SK-N-SH treated with all-trans-retinoic acid at 6 μM for 48 hours (cell line): ENCODE measurements around the gene C9orf50.

ENCODE experiments used
- ARNTL ChIP-seq: fragments of 450-650 bp; formaldehyde crosslinking; IDR thresholded peaks from 2 replicates; pipeline ENCODE4 v1.5.0; 2020; ENCODE audit warnings: low read depth, mild to moderate bottlenecking, moderate library complexity, borderline replicate concordance
- CSDC2 ChIP-seq: fragments of 250-450 bp; sonication (Bioruptor Pico); IDR thresholded peaks from 2 replicates; pipeline ENCODE4 v1.5.0; 2020; ENCODE audit warnings: mild to moderate bottlenecking, moderate library complexity
- ISL1 ChIP-seq: fragments of 250-450 bp; sonication (Bioruptor Pico); IDR thresholded peaks from 2 replicates; pipeline ENCODE4 v2.1.2; 2022; ENCODE audit warnings: mild to moderate bottlenecking, moderate library complexity
- RARB ChIP-seq: fragments of 250-450 bp; sonication (Bioruptor Pico); IDR thresholded peaks from 2 replicates; pipeline ENCODE4 v1.8.0; 2021; ENCODE audit warnings: mild to moderate bottlenecking, moderate library complexity
- SNAI2 ChIP-seq: fragments of 250-450 bp; sonication (Bioruptor Pico); IDR thresholded peaks from 2 replicates; pipeline ENCODE4 v1.5.0; 2020; ENCODE audit warnings: mild to moderate bottlenecking, moderate library complexity
- ZFP30 ChIP-seq: fragments of 450-650 bp; formaldehyde crosslinking; IDR thresholded peaks from 2 replicates; pipeline ENCODE4 v1.5.0; 2022; ENCODE audit warnings: mild to moderate bottlenecking, moderate library complexity
- ZNF565 ChIP-seq: fragments of 450-650 bp; formaldehyde crosslinking; conservative IDR thresholded peaks from 2 replicates; pipeline ENCODE4 v1.5.0; 2020; ENCODE audit warnings: low read depth, mild to moderate bottlenecking, moderate library complexity
- ZNF70 ChIP-seq: fragments of 450-650 bp; formaldehyde crosslinking; IDR thresholded peaks from 2 replicates; pipeline ENCODE4 v1.5.0; 2020; ENCODE audit warnings: mild to moderate bottlenecking, moderate library complexity
- TF ChIP-seq, protein P1 (sequence below): fragments of 250-450 bp; sonication (Bioruptor Pico); IDR thresholded peaks from 2 replicates; pipeline ENCODE4 v1.5.0; 2020; ENCODE audit warnings: mild to moderate bottlenecking, moderate library complexity

DNA sequence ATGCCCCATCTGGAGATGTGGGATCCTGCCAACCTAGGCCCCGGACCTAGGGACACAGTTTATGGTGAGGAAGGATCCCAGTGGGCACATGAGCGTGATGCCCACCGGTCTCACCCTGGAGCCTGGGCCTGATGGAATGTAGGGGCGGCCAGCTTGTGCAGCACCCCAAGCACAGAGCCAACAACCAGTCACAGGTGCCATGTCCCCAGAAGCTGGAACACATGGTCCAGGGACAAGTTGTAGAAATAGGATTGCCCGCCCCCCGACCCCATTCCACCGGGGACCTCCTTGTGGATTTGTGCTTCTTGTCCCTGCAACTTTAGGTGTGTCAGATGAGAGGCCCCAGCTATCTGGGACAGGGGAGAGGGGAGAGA is 48.9 kb downstream of the C9orf50 start:
- no peak for TF ChIP-seq ARNTL (CRISPR knock-in tag)
- no peak for TF ChIP-seq ZFP30 (CRISPR knock-in tag)
- TF ChIP-seq RARB (CRISPR knock-in tag) = no peak
- TF ChIP-seq ZNF565 (CRISPR knock-in tag) = no peak
- TF ChIP-seq CSDC2 (CRISPR knock-in tag) = no peak
- TF ChIP-seq, protein P1, sequence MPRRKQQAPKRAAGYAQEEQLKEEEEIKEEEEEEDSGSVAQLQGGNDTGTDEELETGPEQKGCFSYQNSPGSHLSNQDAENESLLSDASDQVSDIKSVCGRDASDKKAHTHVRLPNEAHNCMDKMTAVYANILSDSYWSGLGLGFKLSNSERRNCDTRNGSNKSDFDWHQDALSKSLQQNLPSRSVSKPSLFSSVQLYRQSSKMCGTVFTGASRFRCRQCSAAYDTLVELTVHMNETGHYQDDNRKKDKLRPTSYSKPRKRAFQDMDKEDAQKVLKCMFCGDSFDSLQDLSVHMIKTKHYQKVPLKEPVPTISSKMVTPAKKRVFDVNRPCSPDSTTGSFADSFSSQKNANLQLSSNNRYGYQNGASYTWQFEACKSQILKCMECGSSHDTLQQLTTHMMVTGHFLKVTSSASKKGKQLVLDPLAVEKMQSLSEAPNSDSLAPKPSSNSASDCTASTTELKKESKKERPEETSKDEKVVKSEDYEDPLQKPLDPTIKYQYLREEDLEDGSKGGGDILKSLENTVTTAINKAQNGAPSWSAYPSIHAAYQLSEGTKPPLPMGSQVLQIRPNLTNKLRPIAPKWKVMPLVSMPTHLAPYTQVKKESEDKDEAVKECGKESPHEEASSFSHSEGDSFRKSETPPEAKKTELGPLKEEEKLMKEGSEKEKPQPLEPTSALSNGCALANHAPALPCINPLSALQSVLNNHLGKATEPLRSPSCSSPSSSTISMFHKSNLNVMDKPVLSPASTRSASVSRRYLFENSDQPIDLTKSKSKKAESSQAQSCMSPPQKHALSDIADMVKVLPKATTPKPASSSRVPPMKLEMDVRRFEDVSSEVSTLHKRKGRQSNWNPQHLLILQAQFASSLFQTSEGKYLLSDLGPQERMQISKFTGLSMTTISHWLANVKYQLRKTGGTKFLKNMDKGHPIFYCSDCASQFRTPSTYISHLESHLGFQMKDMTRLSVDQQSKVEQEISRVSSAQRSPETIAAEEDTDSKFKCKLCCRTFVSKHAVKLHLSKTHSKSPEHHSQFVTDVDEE (CRISPR knock-in tag) = no peak
- no peak for TF ChIP-seq ZNF70 (CRISPR knock-in tag)
- TF ChIP-seq ISL1 (CRISPR knock-in tag) = no peak
- TF ChIP-seq SNAI2 = no peak
